Measurements from ENCODE around the gene LAX1. TPM values are rescaled to one million over a fixed set of nuclear protein-coding genes. Genes with fewer than 3 reads are reported as not detected.

LAX1 gene
- total and polyA plus RNA-seq, 10 of the 15 experiments (the other 5 are each of a cell fraction or from before 2014, with no cell fraction given) = 2.1 to 15.0 (median 9.0) TPM

DNA sequence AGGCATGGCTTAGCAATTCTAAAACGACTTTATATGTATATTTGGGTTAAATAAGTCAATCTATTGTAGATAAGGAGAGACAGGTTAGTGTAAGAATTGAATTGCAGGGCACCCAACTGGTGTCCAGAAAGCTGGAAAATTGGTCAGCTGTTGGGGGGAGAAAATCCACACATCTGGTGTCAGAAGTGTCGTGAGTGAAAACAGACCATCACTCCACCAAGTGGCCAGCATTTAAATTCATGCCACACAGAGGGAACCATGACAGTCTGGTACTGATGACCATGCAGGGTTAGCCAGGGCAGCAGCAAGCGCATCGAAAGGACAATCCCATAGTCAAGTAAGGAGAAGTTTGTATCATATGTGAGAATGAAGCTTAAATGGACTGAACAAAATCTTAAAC, 11.7 kb downstream of the LAX1 start:
- POLR2A ChIA-PET = no interaction called here
- no peak overlapping the region for H2AFZ ChIP-seq (ENCODE audit: control insufficient read depth, low read depth, low read length)
- BruUV-seq (replicated peaks) = no TSS peak
- FAIRE-seq (no peak), ATAC-seq (peak; percentile 67), DNase-seq (ENCODE audit: low read depth, low spot score) (no peak)
- SMC1A ChIA-PET (ENCODE audit: uncharacterized antibody, unreplicated experiment) = interaction anchor here (0.7 kb wide), 1 partner anchor 75 kb away, joined by 4 read pairs; no protein-coding TSS in a partner anchor
- in situ Hi-C loops (cut with MboI) = no loop called here
- no peak overlapping the region for H3K4me2 ChIP-seq (ENCODE audit: control insufficient read depth, insufficient read depth)
- 0 out of 4 replicates have a peak, but pooled peaks cover 0 to 6% of the 10 kb centered on the region in 2 experiments for H3K36me3 ChIP-seq (ENCODE audit: control insufficient read depth in 2 of 2, insufficient read depth in 2 of 2, low read length in 1 of 2)
- H3K4me1 ChIP-seq (ENCODE audit: control insufficient read depth, insufficient read depth, low read length) = no peaks in the 10 kb centered on the region
- H3K4me3 ChIP-seq = no peak overlapping the region
- no peaks in the 10 kb centered on the region for H3K9me3 ChIP-seq (replicated peaks; ENCODE audit: control insufficient read depth, insufficient read depth, low read length)
- no peak overlapping the region for H3K9ac ChIP-seq (ENCODE audit: control insufficient read depth, insufficient read depth, low read length)
- intact Hi-C loops (cut with micrococcal nuclease; ENCODE audit: unreplicated experiment) = no loop called here
- no peaks in the 10 kb centered on the region for H3K79me2 ChIP-seq (ENCODE audit: control insufficient read depth, insufficient read depth, low read length)
- no peaks in the 10 kb centered on the region for H3K27me3 ChIP-seq (replicated peaks in 1 of 2; ENCODE audit: control insufficient read depth in 2 of 2, insufficient read depth in 2 of 2, low read length in 1 of 2)
- 57% methylated on average over 4 of the region's 4 CpGs for WGBS (ENCODE audit: insufficient coverage, insufficient replicate concordance, low lambda C conversion rate, missing lambda C conversion rate)
- TF ChIP-seq RAD21 (IDR thresholded peaks at IDR 0.05; ENCODE audit: insufficient read depth, low read depth, low read length) = peak; percentile 35; the same call in 1 of the 2 replicates
- no peak for TF ChIP-seq RAD51 (IDR thresholded peaks at IDR 0.05)
- TF ChIP-seq, protein P1, sequence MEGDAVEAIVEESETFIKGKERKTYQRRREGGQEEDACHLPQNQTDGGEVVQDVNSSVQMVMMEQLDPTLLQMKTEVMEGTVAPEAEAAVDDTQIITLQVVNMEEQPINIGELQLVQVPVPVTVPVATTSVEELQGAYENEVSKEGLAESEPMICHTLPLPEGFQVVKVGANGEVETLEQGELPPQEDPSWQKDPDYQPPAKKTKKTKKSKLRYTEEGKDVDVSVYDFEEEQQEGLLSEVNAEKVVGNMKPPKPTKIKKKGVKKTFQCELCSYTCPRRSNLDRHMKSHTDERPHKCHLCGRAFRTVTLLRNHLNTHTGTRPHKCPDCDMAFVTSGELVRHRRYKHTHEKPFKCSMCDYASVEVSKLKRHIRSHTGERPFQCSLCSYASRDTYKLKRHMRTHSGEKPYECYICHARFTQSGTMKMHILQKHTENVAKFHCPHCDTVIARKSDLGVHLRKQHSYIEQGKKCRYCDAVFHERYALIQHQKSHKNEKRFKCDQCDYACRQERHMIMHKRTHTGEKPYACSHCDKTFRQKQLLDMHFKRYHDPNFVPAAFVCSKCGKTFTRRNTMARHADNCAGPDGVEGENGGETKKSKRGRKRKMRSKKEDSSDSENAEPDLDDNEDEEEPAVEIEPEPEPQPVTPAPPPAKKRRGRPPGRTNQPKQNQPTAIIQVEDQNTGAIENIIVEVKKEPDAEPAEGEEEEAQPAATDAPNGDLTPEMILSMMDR (IDR thresholded peaks at IDR 0.05 in 2 of 3, conservative IDR thresholded peaks at IDR 0.05 in 1 of 3; ENCODE audit: control insufficient read depth in 2 of 3, extremely low read depth in 1 of 3, insufficient read depth in 1 of 3, low read depth in 3 of 3, low read length in 3 of 3) = peak in 2 of 3 experiments; percentile 19 to 30; a peak in 2 of 6 replicates
- no peak for TF ChIP-seq FOXM1 (IDR thresholded peaks at IDR 0.05; ENCODE audit: low read depth, low read length)
- H4K20me1 ChIP-seq (ENCODE audit: control insufficient read depth, insufficient read depth) = no peaks in the 10 kb centered on the region
- CTCF ChIA-PET = interaction anchor here (1.0 to 1.7 kb wide), 5 partner anchors 67 to 352 kb away, joined by 3 to 6 read pairs (median 3); no protein-coding TSS in a partner anchor
- no peak overlapping the region for H3K27ac ChIP-seq (ENCODE audit: control insufficient read depth, insufficient read depth)
- RAD21 ChIA-PET (ENCODE audit: unreplicated experiment) = no interaction called here

DNA sequence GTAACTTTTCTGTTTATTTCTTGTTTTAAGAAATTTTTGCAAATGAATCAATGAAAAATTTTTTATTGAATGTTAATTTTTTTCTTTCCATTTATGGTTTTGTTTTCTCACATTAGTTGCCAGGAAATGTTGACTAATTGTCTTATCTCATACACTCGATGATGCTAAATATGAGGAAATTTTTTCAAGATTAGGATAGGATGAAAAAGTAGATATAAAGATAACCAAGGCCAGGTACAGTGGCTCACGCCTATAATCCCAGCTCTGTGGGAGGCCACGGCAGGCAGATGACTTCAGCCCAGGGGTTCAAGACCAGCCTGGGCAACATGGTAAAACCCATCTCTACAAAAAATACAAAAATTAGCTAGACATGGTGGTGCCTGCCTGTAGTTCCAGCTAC, 12.6 kb downstream of the LAX1 start:
- no peaks in the 10 kb centered on the region for H3K79me2 ChIP-seq (ENCODE audit: control insufficient read depth, insufficient read depth, low read length)
- no peak overlapping the region for H3K4me3 ChIP-seq
- SMC1A ChIA-PET (ENCODE audit: uncharacterized antibody, unreplicated experiment) = no interaction called here
- WGBS (ENCODE audit: insufficient coverage, insufficient replicate concordance, low lambda C conversion rate, missing lambda C conversion rate) = 100% methylated on average over 3 of the region's 3 CpGs
- 0 out of 4 replicates have a peak, but pooled peaks cover 0 to 2% of the 10 kb centered on the region in 2 experiments for H3K36me3 ChIP-seq (ENCODE audit: control insufficient read depth in 2 of 2, insufficient read depth in 2 of 2, low read length in 1 of 2)
- in situ Hi-C loops (cut with MboI) (no loop called here), intact Hi-C loops (cut with micrococcal nuclease; ENCODE audit: unreplicated experiment) (no loop called here)
- H3K4me1 ChIP-seq (ENCODE audit: control insufficient read depth, insufficient read depth, low read length) = no peaks in the 10 kb centered on the region
- H3K9ac ChIP-seq (ENCODE audit: control insufficient read depth, insufficient read depth, low read length) = no peak overlapping the region
- POLR2A ChIA-PET = no interaction called here
- H3K4me2 ChIP-seq (ENCODE audit: control insufficient read depth, insufficient read depth) = no peak overlapping the region
- no peaks in the 10 kb centered on the region for H3K9me3 ChIP-seq (replicated peaks; ENCODE audit: control insufficient read depth, insufficient read depth, low read length)
- H3K27me3 ChIP-seq (replicated peaks in 1 of 2; ENCODE audit: control insufficient read depth in 2 of 2, insufficient read depth in 2 of 2, low read length in 1 of 2) = no peaks in the 10 kb centered on the region
- CTCF ChIA-PET = interaction anchor here (1.0 to 1.7 kb wide), 3 partner anchors 72 to 351 kb away, joined by 3 to 6 read pairs (median 3); no protein-coding TSS in a partner anchor
- no peak overlapping the region for H2AFZ ChIP-seq (ENCODE audit: control insufficient read depth, low read depth, low read length)
- H4K20me1 ChIP-seq (ENCODE audit: control insufficient read depth, insufficient read depth) = no peaks in the 10 kb centered on the region
- no TSS peak for BruUV-seq (replicated peaks)
- no peak overlapping the region for H3K27ac ChIP-seq (ENCODE audit: control insufficient read depth, insufficient read depth)
- DNase-seq (ENCODE audit: low read depth, low spot score) (no peak), ATAC-seq (no peak), FAIRE-seq (no peak)
- RAD21 ChIA-PET (ENCODE audit: unreplicated experiment) = interaction anchor here (0.7 to 0.9 kb wide), 2 partner anchors 14 to 151 kb away, joined by 3 read pairs; partner anchors contain the start of gene ATP2B4
- TF ChIP-seq, protein P2, sequence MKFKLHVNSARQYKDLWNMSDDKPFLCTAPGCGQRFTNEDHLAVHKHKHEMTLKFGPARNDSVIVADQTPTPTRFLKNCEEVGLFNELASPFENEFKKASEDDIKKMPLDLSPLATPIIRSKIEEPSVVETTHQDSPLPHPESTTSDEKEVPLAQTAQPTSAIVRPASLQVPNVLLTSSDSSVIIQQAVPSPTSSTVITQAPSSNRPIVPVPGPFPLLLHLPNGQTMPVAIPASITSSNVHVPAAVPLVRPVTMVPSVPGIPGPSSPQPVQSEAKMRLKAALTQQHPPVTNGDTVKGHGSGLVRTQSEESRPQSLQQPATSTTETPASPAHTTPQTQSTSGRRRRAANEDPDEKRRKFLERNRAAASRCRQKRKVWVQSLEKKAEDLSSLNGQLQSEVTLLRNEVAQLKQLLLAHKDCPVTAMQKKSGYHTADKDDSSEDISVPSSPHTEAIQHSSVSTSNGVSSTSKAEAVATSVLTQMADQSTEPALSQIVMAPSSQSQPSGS (IDR thresholded peaks at IDR 0.05; ENCODE audit: low read length) = no peak
- no peak for TF ChIP-seq SMAD1 (IDR thresholded peaks at IDR 0.05; ENCODE audit: low read depth, partially characterized antibody)
- TF ChIP-seq, protein P3, sequence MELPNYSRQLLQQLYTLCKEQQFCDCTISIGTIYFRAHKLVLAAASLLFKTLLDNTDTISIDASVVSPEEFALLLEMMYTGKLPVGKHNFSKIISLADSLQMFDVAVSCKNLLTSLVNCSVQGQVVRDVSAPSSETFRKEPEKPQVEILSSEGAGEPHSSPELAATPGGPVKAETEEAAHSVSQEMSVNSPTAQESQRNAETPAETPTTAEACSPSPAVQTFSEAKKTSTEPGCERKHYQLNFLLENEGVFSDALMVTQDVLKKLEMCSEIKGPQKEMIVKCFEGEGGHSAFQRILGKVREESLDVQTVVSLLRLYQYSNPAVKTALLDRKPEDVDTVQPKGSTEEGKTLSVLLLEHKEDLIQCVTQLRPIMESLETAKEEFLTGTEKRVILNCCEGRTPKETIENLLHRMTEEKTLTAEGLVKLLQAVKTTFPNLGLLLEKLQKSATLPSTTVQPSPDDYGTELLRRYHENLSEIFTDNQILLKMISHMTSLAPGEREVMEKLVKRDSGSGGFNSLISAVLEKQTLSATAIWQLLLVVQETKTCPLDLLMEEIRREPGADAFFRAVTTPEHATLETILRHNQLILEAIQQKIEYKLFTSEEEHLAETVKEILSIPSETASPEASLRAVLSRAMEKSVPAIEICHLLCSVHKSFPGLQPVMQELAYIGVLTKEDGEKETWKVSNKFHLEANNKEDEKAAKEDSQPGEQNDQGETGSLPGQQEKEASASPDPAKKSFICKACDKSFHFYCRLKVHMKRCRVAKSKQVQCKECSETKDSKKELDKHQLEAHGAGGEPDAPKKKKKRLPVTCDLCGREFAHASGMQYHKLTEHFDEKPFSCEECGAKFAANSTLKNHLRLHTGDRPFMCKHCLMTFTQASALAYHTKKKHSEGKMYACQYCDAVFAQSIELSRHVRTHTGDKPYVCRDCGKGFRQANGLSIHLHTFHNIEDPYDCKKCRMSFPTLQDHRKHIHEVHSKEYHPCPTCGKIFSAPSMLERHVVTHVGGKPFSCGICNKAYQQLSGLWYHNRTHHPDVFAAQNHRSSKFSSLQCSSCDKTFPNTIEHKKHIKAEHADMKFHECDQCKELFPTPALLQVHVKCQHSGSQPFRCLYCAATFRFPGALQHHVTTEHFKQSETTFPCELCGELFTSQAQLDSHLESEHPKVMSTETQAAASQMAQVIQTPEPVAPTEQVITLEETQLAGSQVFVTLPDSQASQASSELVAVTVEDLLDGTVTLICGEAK (IDR thresholded peaks at IDR 0.05; ENCODE audit: borderline replicate concordance) = no peak
- TF ChIP-seq RELA (IDR thresholded peaks at IDR 0.05; ENCODE audit: borderline replicate concordance, partially characterized antibody) = no peak
- TF ChIP-seq TCF12 (IDR thresholded peaks at IDR 0.05; ENCODE audit: low read depth, low read length) = no peak

Measured in GM12878 (cell line).